ENCODE measurements around the gene COLQ.

Gene COLQ

GRCh38 chr3:15454965-15455364, 66.5 kb downstream of the COLQ start:
- no peak for DNase-seq (ENCODE audit: low spot score)

- DNase-seq (ENCODE audit: low spot score), result no peak
These were observed 67.4 kb downstream of the COLQ start for GRCh38 chr3:15453991-15454625.

GRCh38 chr3:15453501-15453900, 68.0 kb downstream of the COLQ start:
- no peak for DNase-seq (ENCODE audit: low spot score)

- DNase-seq (ENCODE audit: low spot score), result no peak
These were observed 68.5 kb downstream of the COLQ start for GRCh38 chr3:15452961-15453360.

GRCh38 chr3:15452156-15452555, 69.3 kb downstream of the COLQ start:
- DNase-seq (ENCODE audit: low spot score), result no peak

GRCh38 chr3:15451216-15452113, 70.0 kb downstream of the COLQ start:
- DNase-seq (ENCODE audit: low spot score), result no peak

GRCh38 chr3:15450438-15451215, 70.9 kb downstream of the COLQ start:
- DNase-seq (ENCODE audit: low spot score), result no peak

GRCh38 chr3:15449489-15450224, 71.8 kb downstream of the COLQ start:
- no peak for DNase-seq (ENCODE audit: low spot score)

GRCh38 chr3:15443826-15444524, 77.5 kb downstream of the COLQ start:
- DNase-seq (ENCODE audit: low spot score), result no peak

- no peak for DNase-seq (ENCODE audit: low spot score)
These were observed 80.6 kb downstream of the COLQ start for GRCh38 chr3:15440891-15441290.

- no peak for DNase-seq (ENCODE audit: low spot score)
These were observed 82.0 kb downstream of the COLQ start for GRCh38 chr3:15439476-15439875.

- no peak for DNase-seq (ENCODE audit: low spot score)
These were observed 82.5 kb downstream of the COLQ start for GRCh38 chr3:15438983-15439382.

GRCh38 chr3:15436246-15436645, 85.3 kb downstream of the COLQ start:
- DNase-seq (ENCODE audit: low spot score), result peak; percentile 19

GRCh38 chr3:15434756-15435155, 86.8 kb downstream of the COLQ start:
- DNase-seq (ENCODE audit: low spot score), result no peak

- DNase-seq (ENCODE audit: low spot score), result no peak
These were observed 88.0 kb downstream of the COLQ start for GRCh38 chr3:15433531-15433930.

- DNase-seq (ENCODE audit: low spot score), result no peak
These were observed 90.2 kb downstream of the COLQ start for GRCh38 chr3:15431256-15431837.

- no peak for DNase-seq (ENCODE audit: low spot score)
These were observed 90.9 kb downstream of the COLQ start for GRCh38 chr3:15430624-15431023.

GRCh38 chr3:15429080-15429479, 92.4 kb downstream of the COLQ start:
- no peak for DNase-seq (ENCODE audit: low spot score)

GRCh38 chr3:15428539-15428938, 93.0 kb downstream of the COLQ start:
- DNase-seq (ENCODE audit: low spot score), result no peak

- no peak for DNase-seq (ENCODE audit: low spot score)
These were observed 93.5 kb downstream of the COLQ start for GRCh38 chr3:15427981-15428380.
